Measurements from ENCODE around the gene KCNK5.

Gene KCNK5

DNA sequence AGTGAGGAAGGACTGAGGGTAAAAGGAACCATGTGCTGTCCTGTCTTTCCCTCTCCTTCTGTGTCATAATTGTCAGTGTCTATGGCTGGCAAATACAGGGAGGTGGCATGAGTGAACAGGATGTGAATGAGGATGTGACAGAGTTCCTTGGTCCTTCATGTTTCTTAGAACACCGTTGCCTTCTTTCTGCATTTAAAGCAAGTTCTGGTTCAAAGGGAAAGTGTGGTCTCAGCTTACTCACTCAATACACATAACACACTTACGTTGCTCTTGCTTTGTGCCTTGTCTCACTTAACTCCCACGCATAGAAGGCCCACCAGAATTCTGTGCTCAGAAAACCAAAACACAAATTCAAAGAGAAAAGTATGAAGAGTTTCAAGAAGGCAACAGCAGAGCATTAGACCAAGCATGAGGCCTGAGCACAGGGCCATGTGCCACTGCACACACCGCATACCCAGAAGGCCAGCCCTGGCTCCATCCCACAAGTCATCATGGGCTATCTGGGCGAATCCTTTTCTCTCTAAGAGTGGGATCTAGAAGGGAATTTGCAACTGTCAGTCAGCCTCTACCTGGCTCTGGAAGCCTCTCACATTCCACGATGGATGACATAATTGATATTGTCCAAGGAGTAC lies 75.4 kb downstream of the KCNK5 start:
- DNase-seq (ENCODE audit: extremely low read depth, low read depth): no peak
- H3K4me3 ChIP-seq (replicated peaks; ENCODE audit: low read depth, low read length): no peak overlapping the region
- TF ChIP-seq, protein P1, sequence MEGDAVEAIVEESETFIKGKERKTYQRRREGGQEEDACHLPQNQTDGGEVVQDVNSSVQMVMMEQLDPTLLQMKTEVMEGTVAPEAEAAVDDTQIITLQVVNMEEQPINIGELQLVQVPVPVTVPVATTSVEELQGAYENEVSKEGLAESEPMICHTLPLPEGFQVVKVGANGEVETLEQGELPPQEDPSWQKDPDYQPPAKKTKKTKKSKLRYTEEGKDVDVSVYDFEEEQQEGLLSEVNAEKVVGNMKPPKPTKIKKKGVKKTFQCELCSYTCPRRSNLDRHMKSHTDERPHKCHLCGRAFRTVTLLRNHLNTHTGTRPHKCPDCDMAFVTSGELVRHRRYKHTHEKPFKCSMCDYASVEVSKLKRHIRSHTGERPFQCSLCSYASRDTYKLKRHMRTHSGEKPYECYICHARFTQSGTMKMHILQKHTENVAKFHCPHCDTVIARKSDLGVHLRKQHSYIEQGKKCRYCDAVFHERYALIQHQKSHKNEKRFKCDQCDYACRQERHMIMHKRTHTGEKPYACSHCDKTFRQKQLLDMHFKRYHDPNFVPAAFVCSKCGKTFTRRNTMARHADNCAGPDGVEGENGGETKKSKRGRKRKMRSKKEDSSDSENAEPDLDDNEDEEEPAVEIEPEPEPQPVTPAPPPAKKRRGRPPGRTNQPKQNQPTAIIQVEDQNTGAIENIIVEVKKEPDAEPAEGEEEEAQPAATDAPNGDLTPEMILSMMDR (IDR thresholded peaks at IDR 0.05; ENCODE audit: low read depth, low read length, missing control alignments): no peak

DNA sequence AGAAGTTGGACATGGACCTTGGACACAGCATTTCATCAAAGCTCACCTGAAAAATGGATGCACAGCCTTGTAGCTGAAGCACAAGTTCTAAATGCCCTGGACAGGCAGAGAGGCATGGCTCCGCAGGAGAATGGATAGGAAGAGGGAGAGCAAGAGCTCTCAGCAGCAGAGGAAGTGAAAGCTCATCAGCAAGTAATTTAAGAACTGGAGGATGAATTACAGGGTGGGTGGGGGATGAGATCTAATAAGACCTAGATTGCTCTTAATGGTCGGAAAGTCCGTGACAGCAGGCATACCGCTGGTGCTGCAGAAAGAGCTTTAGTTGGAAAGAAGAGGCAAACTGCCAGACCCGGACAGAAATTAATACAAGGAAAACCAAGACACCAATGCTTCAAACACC lies 77.0 kb downstream of the KCNK5 start:
- DNase-seq (ENCODE audit: extremely low read depth, low read depth): no peak
- TF ChIP-seq, protein P1 (IDR thresholded peaks at IDR 0.05; ENCODE audit: low read depth, low read length, missing control alignments): no peak
- H3K4me3 ChIP-seq (replicated peaks; ENCODE audit: low read depth, low read length): no peak overlapping the region

DNA sequence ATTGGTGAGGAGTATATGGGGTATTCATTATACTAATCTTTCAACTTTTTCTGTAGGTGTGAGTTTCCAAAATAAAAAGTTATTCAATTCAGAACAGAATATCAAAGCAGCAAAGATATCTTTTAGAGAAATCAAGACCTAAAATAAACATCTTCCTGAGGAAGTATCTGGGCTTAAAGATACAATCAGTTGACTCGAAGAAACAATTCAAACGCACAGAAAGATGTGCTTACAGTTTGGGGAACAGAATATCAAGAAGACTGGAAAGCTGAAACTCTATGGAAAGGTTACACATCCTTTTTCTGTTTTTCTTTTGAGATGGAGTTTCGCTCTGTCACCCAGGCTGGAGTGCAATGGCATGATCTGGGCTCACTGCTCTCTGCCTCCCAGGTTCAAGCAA lies 78.1 kb downstream of the KCNK5 start:
- H3K4me3 ChIP-seq (replicated peaks; ENCODE audit: low read depth, low read length): no peak overlapping the region
- TF ChIP-seq, protein P1 (IDR thresholded peaks at IDR 0.05; ENCODE audit: low read depth, low read length, missing control alignments): no peak
- no peak for DNase-seq (ENCODE audit: extremely low read depth, low read depth)

DNA sequence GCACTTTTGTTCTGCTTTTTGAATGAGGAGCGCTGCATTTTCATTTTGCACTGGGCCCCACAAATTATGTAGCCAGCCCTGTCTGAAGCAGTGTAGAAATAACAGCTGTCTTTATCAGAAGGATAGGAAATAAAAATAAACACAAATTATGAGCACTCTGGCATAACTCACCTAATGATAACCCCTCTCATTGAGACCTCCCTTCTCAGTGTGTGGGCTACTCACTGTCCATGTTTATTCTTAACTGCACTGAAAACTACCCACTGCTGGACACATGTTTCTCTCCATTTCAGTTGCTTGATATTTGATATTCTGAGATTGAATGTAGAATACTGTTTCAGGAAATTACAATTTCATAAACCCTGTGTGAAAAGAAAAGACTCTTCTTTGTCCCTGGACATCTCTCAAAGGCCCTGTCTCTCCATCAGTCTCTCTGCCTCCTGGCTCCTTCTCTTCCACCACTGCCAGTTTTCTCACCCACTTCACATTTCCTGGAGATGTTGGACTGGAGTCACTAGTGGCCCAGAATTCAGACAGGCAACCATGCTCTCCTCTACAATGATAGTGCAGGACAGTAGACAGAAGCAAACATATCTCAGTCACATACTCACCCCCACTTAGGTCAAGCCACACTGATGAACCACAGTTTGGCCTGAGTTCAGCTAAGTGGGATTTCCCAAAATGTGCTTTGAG lies 84.6 kb downstream of the KCNK5 start:
- DNase-seq (ENCODE audit: extremely low read depth, low read depth): no peak
- TF ChIP-seq, protein P1 (IDR thresholded peaks at IDR 0.05; ENCODE audit: low read depth, low read length, missing control alignments): no peak

DNA sequence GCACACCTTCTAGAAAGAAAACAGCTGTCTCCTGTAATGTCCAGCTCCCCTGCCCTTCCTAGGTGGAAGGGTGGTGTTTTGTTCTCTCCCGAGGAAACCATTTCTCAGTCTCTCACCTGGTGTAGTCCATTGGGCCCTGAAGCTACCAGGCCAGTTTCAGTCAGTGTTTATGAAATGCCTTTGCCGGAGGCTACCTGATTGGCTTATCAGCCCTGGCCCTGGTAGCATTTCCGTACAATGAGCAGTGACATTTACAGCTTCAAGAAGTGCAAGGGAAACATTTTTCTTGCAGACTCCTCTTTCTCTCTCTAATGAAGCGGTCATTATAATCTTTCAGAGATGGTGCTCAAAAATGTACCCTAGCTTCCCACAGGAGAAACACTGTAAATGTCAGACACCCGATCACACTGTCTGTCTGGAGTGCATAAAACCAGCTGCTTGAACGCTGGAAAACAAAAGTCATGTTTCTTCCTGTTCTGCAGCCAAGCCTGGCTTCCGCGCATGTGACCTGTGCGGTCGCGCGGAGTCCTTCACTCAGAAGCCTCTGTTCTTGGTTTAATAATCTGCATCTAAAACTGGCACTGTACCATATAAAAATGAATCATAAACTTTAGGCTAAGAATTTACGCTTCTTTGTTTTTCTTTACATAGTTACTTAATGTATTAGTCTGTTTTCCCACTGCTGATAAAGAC lies 85.9 kb downstream of the KCNK5 start:
- H3K4me3 ChIP-seq (replicated peaks; ENCODE audit: low read depth, low read length): no peak overlapping the region
- DNase-seq (ENCODE audit: extremely low read depth, low read depth): no peak
- TF ChIP-seq, protein P1 (IDR thresholded peaks at IDR 0.05; ENCODE audit: low read depth, low read length, missing control alignments): no peak

More for the DNA sequence above, 84.6 kb downstream of the KCNK5 start:
- no peak overlapping the region for H3K4me3 ChIP-seq (replicated peaks; ENCODE audit: low read depth, low read length)

DNA sequence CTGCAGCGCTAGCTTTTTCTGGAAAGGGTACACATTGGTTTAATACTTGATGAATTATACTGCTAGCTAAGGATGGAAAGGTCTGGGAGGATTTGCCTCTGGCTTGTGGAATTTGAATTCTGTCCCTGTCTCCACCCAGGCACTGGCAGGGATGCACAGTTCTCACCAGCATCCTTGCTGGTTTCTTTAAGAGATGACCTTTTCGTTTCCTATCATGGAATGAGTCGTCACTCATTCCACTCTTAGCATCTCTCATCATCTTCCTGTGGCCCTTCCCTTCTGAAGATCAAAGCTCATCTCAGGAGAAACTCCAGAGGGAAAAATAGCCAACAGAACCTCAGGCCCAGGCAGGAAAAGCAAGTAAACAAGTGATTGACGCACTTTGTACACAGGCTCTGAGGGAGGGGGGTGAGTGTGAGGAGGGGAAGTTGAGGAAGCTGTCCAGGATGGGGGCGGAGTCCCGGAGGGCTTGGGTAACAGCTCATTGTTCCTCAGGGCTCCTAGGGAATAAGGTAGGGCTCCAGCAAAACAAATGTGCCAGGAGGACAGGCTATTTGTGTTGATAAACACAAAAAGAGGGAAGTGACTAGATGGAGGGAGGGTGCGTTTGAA lies 88.6 kb downstream of the KCNK5 start:
- TF ChIP-seq, protein P1 (IDR thresholded peaks at IDR 0.05; ENCODE audit: low read depth, low read length, missing control alignments): no peak
- no peak for DNase-seq (ENCODE audit: extremely low read depth, low read depth)
- no peak overlapping the region for H3K4me3 ChIP-seq (replicated peaks; ENCODE audit: low read depth, low read length)
